A549 (cell line): ENCODE data around the gene CCDC85B. TPM values are rescaled to one million over a fixed set of nuclear protein-coding genes. Genes with fewer than 3 reads are reported as not detected.

Source experiments
- ATAC-seq, 2 experiments: fragments of 200-7000 bp in 1 of 2; fragments of >200 bp in 1 of 2; cut with Nextera tagmentation in 1 of 2; cut with Tn5 transposase in 1 of 2; 3 replicates each; pipeline versions ENCODE4 v1.8.0 to v1.9.1; 2018 to 2020; ENCODE audit warnings: mild to moderate bottlenecking in 1 of 2, moderate library complexity in 1 of 2
- CTCF ChIA-PET: fragments of 300-600 bp; sonication (Branson Sonifier 250); formaldehyde crosslinking; extraction: SDS; loops from one replicate; lab custom pipeline; 2021; ENCODE audit warnings: antibody characterized with exemption, inconsistent platforms; lab: Yijun Ruan, JAX
- POLR2A ChIA-PET: fragments of 350-600 bp; formaldehyde crosslinking; extraction: SDS; loops from one replicate; lab custom pipeline; 2021; ENCODE audit warnings: antibody characterized with exemption, inconsistent platforms; lab: Yijun Ruan, JAX
- DNase-seq, 2 experiments: peaks; one replicate each; pipeline versions ENCODE4 v3.0.0 to v3.0.0-alpha.2; 2011 to 2016; ENCODE audit warnings: low read depth in 1 of 2, low spot score in 1 of 2
- FAIRE-seq: peaks from 2 replicates; lab custom pipeline; 2011; peaks lifted over from hg19 to GRCh38; lab: Jason Lieb, UNC
- H3K27ac ChIP-seq, 2 experiments: fragments of >200 bp; sonication (Bioruptor Twin); formaldehyde crosslinking; 3 replicates each; pipeline ENCODE4 v1.5.1; 2016 to 2017
- H3K4me1 ChIP-seq: fragments of >200 bp; sonication (Bioruptor Twin); formaldehyde crosslinking; 3 replicates; pipeline ENCODE4 v1.6.1; 2016
- H3K4me2 ChIP-seq: fragments of >200 bp; sonication (Bioruptor Twin); formaldehyde crosslinking; 3 replicates; pipeline ENCODE4 v1.6.1; 2016
- H3K4me3 ChIP-seq: fragments of >200 bp; sonication (Bioruptor Twin); formaldehyde crosslinking; 3 replicates; pipeline ENCODE4 v1.5.1; 2016
- H3K9me3 ChIP-seq: fragments of >200 bp; sonication (Bioruptor Twin); formaldehyde crosslinking; 3 replicates; pipeline ENCODE4 v1.6.1; 2016
- CBX8 ChIP-seq: fragments of 200-600 bp; sonication (generic); IDR thresholded peaks from 2 replicates; pipeline ENCODE4 v1.6.1; 2016
- CEBPB ChIP-seq, 2 experiments: fragments of >200 bp in 1 of 2; sonication (Bioruptor Twin) in 1 of 2; formaldehyde crosslinking in 1 of 2; IDR thresholded peaks; 2 replicates each; pipeline ENCODE4 v1.6.1; 2012 to 2016
- CHD4 ChIP-seq: fragments of 200-600 bp; sonication (generic); IDR thresholded peaks from 2 replicates; pipeline ENCODE4 v1.6.1; 2016; ENCODE audit warnings: antibody characterized with exemption, mild to moderate bottlenecking, borderline replicate concordance
- CTCF ChIP-seq: fragments of >200 bp; sonication (Bioruptor Twin); formaldehyde crosslinking; IDR thresholded peaks from 3 replicates; pipeline ENCODE4 v1.5.1; 2016
- ELK1 ChIP-seq: fragments of 150-350 bp; IDR thresholded peaks from 2 replicates; pipeline ENCODE4 v1.6.1; 2014; ENCODE audit warnings: low read depth, mild to moderate bottlenecking, low read length
- GATA3 ChIP-seq: IDR thresholded peaks from 2 replicates; pipeline ENCODE4 v1.6.1; 2012; ENCODE audit warnings: borderline replicate concordance
- HMGXB4 ChIP-seq: fragments of 250-450 bp; sonication (Bioruptor Pico); IDR thresholded peaks from 2 replicates; pipeline ENCODE4 v1.5.0; 2021; ENCODE audit warnings: mild to moderate bottlenecking, moderate library complexity, borderline replicate concordance
- HOXB13 ChIP-seq: fragments of 250-450 bp; sonication (Bioruptor Pico); IDR thresholded peaks from 2 replicates; pipeline ENCODE4 v1.5.0; 2020; ENCODE audit warnings: low read depth, mild to moderate bottlenecking, moderate library complexity
- JUNB ChIP-seq: fragments of >200 bp; sonication (Bioruptor Twin); formaldehyde crosslinking; IDR thresholded peaks from 2 replicates; pipeline ENCODE4 v1.6.1; 2016
- MAX ChIP-seq: IDR thresholded peaks from 2 replicates; pipeline ENCODE4 v1.6.1; 2012
- MYC ChIP-seq: IDR thresholded peaks from 2 replicates; pipeline ENCODE4 v1.6.1; 2012; ENCODE audit warnings: mild to moderate bottlenecking, inconsistent platforms, low read length, improper control_type of control experiment, borderline replicate concordance
- NPAS2 ChIP-seq: fragments of 250-450 bp; sonication (Bioruptor Pico); IDR thresholded peaks from 2 replicates; pipeline ENCODE4 v1.8.0; 2022; ENCODE audit warnings: mild to moderate bottlenecking, moderate library complexity, borderline replicate concordance
- PBX3 ChIP-seq: IDR thresholded peaks from 2 replicates; pipeline ENCODE4 v1.6.1; 2012
- PHF8 ChIP-seq: fragments of 200-600 bp; sonication (generic); IDR thresholded peaks from 2 replicates; pipeline ENCODE4 v1.6.1; 2016; ENCODE audit warnings: low read depth, mild to moderate bottlenecking, antibody characterized with exemption, moderate library complexity, borderline replicate concordance
- POLR2A ChIP-seq: IDR thresholded peaks from 2 replicates; pipeline ENCODE4 v1.6.1; 2012; ENCODE audit warnings: mild to moderate bottlenecking, low read length
- RARB ChIP-seq: fragments of 250-450 bp; sonication (Bioruptor Pico); IDR thresholded peaks from 2 replicates; pipeline ENCODE4 v1.8.0; 2021; ENCODE audit warnings: mild to moderate bottlenecking, moderate library complexity
- REST ChIP-seq: fragments of 200-600 bp; sonication (generic); IDR thresholded peaks from 2 replicates; pipeline ENCODE4 v1.6.1; 2016; ENCODE audit warnings: antibody characterized with exemption, mild to moderate bottlenecking, moderate library complexity
- SMC3 ChIP-seq: fragments of >200 bp; sonication (Bioruptor Twin); formaldehyde crosslinking; IDR thresholded peaks from 3 replicates; pipeline ENCODE4 v1.6.1; 2018; ENCODE audit warnings: inconsistent platforms
- TFCP2L1 ChIP-seq: fragments of 250-450 bp; sonication (Bioruptor Pico); IDR thresholded peaks from 2 replicates; pipeline ENCODE4 v1.5.0; 2021; ENCODE audit warnings: mild to moderate bottlenecking
- TP53 ChIP-seq: fragments of 250-450 bp; sonication (Bioruptor Pico); IDR thresholded peaks from 2 replicates; pipeline ENCODE4 v1.5.0; 2021; ENCODE audit warnings: mild to moderate bottlenecking, moderate library complexity
- USF2 ChIP-seq: fragments of 450-650 bp; IDR thresholded peaks from 2 replicates; pipeline ENCODE4 v1.6.1; 2014; ENCODE audit warnings: antibody characterized with exemption
- ZC3H11A ChIP-seq: fragments of 450-650 bp; IDR thresholded peaks from 2 replicates; pipeline ENCODE4 v1.6.1; 2014; ENCODE audit warnings: antibody characterized with exemption, mild to moderate bottlenecking
- ZFP36 ChIP-seq: fragments of 450-650 bp; IDR thresholded peaks from 2 replicates; pipeline ENCODE4 v1.6.1; 2014; ENCODE audit warnings: borderline replicate concordance; ENCODE audit not compliant: partially characterized antibody
- ZNF302 ChIP-seq: fragments of 250-450 bp; sonication (Bioruptor Pico); IDR thresholded peaks from 2 replicates; pipeline ENCODE4 v1.9.0; 2021; ENCODE audit warnings: inconsistent platforms, mild to moderate bottlenecking, moderate library complexity
- WGBS: methylation state at CpG from one replicate; pipeline ENCODE4 v1.1.6; 2017; ENCODE audit errors: missing lambda C conversion rate; 5-methylcytosine and 5-hydroxymethylcytosine counted together
- polyA plus RNA-seq, 4 experiments: library from polyadenylated mRNA; depleted of rRNA in 3 of 4; stranded (reverse); fragments of >200 nt; fragmentation: RNase III in 1 of 4; extraction: RNeasy Plus Mini Kit Qiagen cat#74134 plus additional on column Dnase treatment in 1 of 4; gene quantifications; 2 replicates in 3 of 4; 3 replicates in 1 of 4; pipeline ENCODE4 v1.2.3, GENCODE V29; 2011 to 2017

Gene CCDC85B
- polyA plus RNA-seq, 2 of the 4 experiments (the other 2 are of a cell fraction), result 7.3 to 27.5 TPM

- TF ChIP-seq JUNB, result no peak
- peak; percentile 93 for TF ChIP-seq NPAS2 (CRISPR knock-in tag)
- peak; percentile 44; the same call in 1 of the 2 replicates for TF ChIP-seq PBX3
- peak; percentile 17 for TF ChIP-seq USF2
- 0 out of 2 replicates have a peak, but pooled peaks have one; percentile 27 for TF ChIP-seq HOXB13
- no peak for TF ChIP-seq ZFP36
- 0 out of 3 replicates have a peak, but pooled peaks have one; percentile 10 for TF ChIP-seq SMC3
- peak; percentile 95 for TF ChIP-seq POLR2A
- no peak for TF ChIP-seq GATA3
These were observed at the start of gene CCDC85B (continued) for GRCh38 chr11:65890324-65891218.

- TF ChIP-seq ZC3H11A, result no peak
- no peak for TF ChIP-seq CTCF
- TF ChIP-seq TP53 (CRISPR knock-in tag), result no peak
- TF ChIP-seq CBX8, result no peak
- TF ChIP-seq CHD4, result no peak
- TF ChIP-seq ZNF302, result no peak
- no peak for TF ChIP-seq TFCP2L1 (CRISPR knock-in tag)
- no peak for TF ChIP-seq MAX
- no peak for TF ChIP-seq REST
- TF ChIP-seq PHF8, result no peak
- TF ChIP-seq MYC, result no peak
- TF ChIP-seq HOXB13, result no peak
- TF ChIP-seq CEBPB (IDR thresholded peaks at IDR 0.05), result no peak
- no peak for TF ChIP-seq HMGXB4 (CRISPR knock-in tag)
- TF ChIP-seq RARB, result no peak
- no peak for TF ChIP-seq ELK1
- no peak overlapping the region for H3K27ac ChIP-seq
- no peak overlapping the region for H3K4me2 ChIP-seq
- CTCF ChIA-PET, result interaction anchor here (1.0 kb wide), 1 partner anchor 23 kb away, joined by 6 read pairs; no protein-coding TSS in a partner anchor
- no peak for DNase-seq
- no peak for ATAC-seq
- FAIRE-seq, result no peak
- POLR2A ChIA-PET, result no interaction called here
- H3K9me3 ChIP-seq, result no peaks in the 10 kb centered on the region
- WGBS, result 77% methylated on average over 4 of the region's 4 CpGs
- H3K4me3 ChIP-seq, result no peak overlapping the region
- no peaks in the 10 kb centered on the region for H3K4me1 ChIP-seq
These were observed 48.3 kb upstream of the CCDC85B start for GRCh38 chr11:65842144-65842543.
